ENCODE data around the gene GPR176.

DNA sequence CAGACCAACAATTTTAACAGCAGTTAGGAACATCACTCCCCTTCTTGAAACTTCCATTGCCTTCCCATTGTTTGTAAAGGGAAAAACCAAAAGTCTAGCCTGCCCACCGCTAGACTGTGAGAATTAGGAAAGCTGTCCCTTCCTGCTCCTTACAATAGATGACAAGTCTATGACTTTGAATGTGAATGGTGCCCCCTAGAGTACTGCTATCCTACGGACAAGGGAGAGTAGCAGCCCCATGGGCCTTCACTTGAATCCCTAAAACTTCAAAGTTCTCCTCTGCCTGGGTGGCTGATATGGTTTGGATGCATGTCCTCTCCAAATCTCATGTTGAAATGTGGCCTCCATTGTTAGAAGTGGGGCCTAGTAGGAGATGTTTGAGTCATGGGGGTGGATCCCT, 96.4 kb downstream of the GPR176 start:
- TF ChIP-seq, protein P1, sequence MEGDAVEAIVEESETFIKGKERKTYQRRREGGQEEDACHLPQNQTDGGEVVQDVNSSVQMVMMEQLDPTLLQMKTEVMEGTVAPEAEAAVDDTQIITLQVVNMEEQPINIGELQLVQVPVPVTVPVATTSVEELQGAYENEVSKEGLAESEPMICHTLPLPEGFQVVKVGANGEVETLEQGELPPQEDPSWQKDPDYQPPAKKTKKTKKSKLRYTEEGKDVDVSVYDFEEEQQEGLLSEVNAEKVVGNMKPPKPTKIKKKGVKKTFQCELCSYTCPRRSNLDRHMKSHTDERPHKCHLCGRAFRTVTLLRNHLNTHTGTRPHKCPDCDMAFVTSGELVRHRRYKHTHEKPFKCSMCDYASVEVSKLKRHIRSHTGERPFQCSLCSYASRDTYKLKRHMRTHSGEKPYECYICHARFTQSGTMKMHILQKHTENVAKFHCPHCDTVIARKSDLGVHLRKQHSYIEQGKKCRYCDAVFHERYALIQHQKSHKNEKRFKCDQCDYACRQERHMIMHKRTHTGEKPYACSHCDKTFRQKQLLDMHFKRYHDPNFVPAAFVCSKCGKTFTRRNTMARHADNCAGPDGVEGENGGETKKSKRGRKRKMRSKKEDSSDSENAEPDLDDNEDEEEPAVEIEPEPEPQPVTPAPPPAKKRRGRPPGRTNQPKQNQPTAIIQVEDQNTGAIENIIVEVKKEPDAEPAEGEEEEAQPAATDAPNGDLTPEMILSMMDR (IDR thresholded peaks at IDR 0.05), result no peak
- no peak for TF ChIP-seq EP300 (IDR thresholded peaks at IDR 0.05)
